ENCODE measurements around the gene LIPK. TPM values are rescaled to one million over a fixed set of nuclear protein-coding genes. Genes with fewer than 3 reads are reported as not detected.

Gene LIPK
- total RNA-seq, 2 donors from 2014 or later = not detected

GRCh38 chr10:88744002-88744401, 38.0 kb downstream of the LIPK start:
- Histone ChIP-seq H3K27ac (no peak overlapping the region), H3K36me3 (replicated peaks in 1 of 2; ENCODE audit: insufficient read depth in 1 of 2, low read depth in 2 of 2) (no peaks in the 10 kb centered on the region), H3K27me3 (no peaks in the 10 kb centered on the region), H3K4me3 (no peak overlapping the region), H3K9me3 (no peaks in the 10 kb centered on the region), H3K4me1 (no peaks in the 10 kb centered on the region)
- WGBS, 2 donors = 65 to 89% methylated on average over 4 to 5 of the region's 5 CpGs
- ATAC-seq (no peak), DNase-seq (no peak)
- TF ChIP-seq POLR2A (IDR thresholded peaks at IDR 0.05) = no peak
- TF ChIP-seq CTCF (IDR thresholded peaks at IDR 0.05) = no peak
- intact Hi-C loops (cut with DNase I) = no loop called here

GRCh38 chr10:88745633-88746032, 39.6 kb downstream of the LIPK start:
- no peak for TF ChIP-seq POLR2A (IDR thresholded peaks at IDR 0.05)
- TF ChIP-seq CTCF (IDR thresholded peaks at IDR 0.05) = no peak
- ATAC-seq = no peak
- Histone ChIP-seq H3K36me3 (replicated peaks in 1 of 2; ENCODE audit: insufficient read depth in 1 of 2, low read depth in 2 of 2) (no peaks in the 10 kb centered on the region), H3K27me3 (no peaks in the 10 kb centered on the region), H3K27ac (no peak overlapping the region), H3K4me1 (no peaks in the 10 kb centered on the region), H3K4me3 (no peak overlapping the region), H3K9me3 (peaks cover 0 to 4% (median 0%) of the 10 kb centered on the region in 3 donors)
- 87% methylated on average over 1 of the region's 1 CpG for WGBS, 2 donors
- intact Hi-C loops (cut with DNase I) = no loop called here
- no peak for DNase-seq

- Histone ChIP-seq H3K4me1 (no peaks in the 10 kb centered on the region), H3K27me3 (no peaks in the 10 kb centered on the region), H3K36me3 (replicated peaks in 1 of 2; ENCODE audit: insufficient read depth in 1 of 2, low read depth in 2 of 2) (no peaks in the 10 kb centered on the region), H3K4me3 (no peak overlapping the region), H3K27ac (no peak overlapping the region), H3K9me3 (peaks cover 0 to 1% (median 0%) of the 10 kb centered on the region in 3 donors)
- TF ChIP-seq CTCF (IDR thresholded peaks at IDR 0.05) = no peak
- TF ChIP-seq POLR2A (IDR thresholded peaks at IDR 0.05) = no peak
- intact Hi-C loops (cut with DNase I) = no loop called here
- ATAC-seq (no peak), DNase-seq (no peak)
These were observed 48.2 kb downstream of the LIPK start for GRCh38 chr10:88754287-88754686.

- no peaks in the 10 kb centered on the region for H3K27me3 ChIP-seq
- TF ChIP-seq CTCF (IDR thresholded peaks at IDR 0.05) = no peak
- no peak for TF ChIP-seq POLR2A (IDR thresholded peaks at IDR 0.05)
- H3K27ac ChIP-seq = no peak overlapping the region
- DNase-seq (no peak), ATAC-seq (no peak)
- no peaks in the 10 kb centered on the region for H3K36me3 ChIP-seq (replicated peaks in 1 of 2; ENCODE audit: insufficient read depth in 1 of 2, low read depth in 2 of 2)
- H3K9me3 ChIP-seq = no peaks in the 10 kb centered on the region
- intact Hi-C loops (cut with DNase I) = no loop called here
- 62 to 71% methylated on average over 3 of the region's 3 CpGs for WGBS, 2 donors
- H3K4me1 ChIP-seq = no peaks in the 10 kb centered on the region
- no peak overlapping the region for H3K4me3 ChIP-seq
These were observed 49.7 kb downstream of the LIPK start for GRCh38 chr10:88755753-88756152.

GRCh38 chr10:88756660-88757059, 50.6 kb downstream of the LIPK start:
- Histone ChIP-seq H3K36me3 (replicated peaks in 1 of 2; ENCODE audit: insufficient read depth in 1 of 2, low read depth in 2 of 2) (no peaks in the 10 kb centered on the region), H3K27me3 (no peaks in the 10 kb centered on the region), H3K4me3 (no peak overlapping the region), H3K27ac (no peak overlapping the region), H3K9me3 (no peaks in the 10 kb centered on the region), H3K4me1 (no peaks in the 10 kb centered on the region)
- no peak for DNase-seq
- 0 to 65% methylated on average over 1 of the region's 1 CpG for WGBS, 2 donors
- ATAC-seq = no peak
- no peak for TF ChIP-seq CTCF (IDR thresholded peaks at IDR 0.05)
- TF ChIP-seq POLR2A (IDR thresholded peaks at IDR 0.05) = no peak
- intact Hi-C loops (cut with DNase I) = no loop called here
